Measurements from ENCODE around the gene ETDB.

DNA sequence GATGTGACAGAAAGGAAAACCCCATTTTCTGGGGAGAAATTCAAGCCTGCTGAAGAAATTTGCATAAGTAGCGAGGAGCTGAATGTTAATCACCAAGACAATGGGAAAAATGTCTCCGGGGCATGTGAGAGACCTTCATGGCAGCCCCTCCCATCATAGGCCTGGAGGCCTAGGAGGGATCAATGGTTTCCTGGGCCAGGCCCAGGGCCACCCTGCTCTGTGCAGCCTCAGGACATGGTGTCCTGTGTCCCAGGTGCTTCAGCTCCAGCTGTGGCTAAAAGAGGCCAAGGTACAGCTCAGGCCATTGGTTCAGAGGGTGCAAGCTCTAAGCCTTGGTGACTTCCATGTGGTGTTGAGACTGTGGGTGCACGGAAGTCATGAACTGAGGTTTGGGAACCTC, 31.2 kb downstream of the ETDB start:
- TF ChIP-seq GATA3 (IDR thresholded peaks at IDR 0.05; ENCODE audit: borderline replicate concordance) (no peak), HDAC2 (IDR thresholded peaks at IDR 0.05) (no peak), EP300 (IDR thresholded peaks at IDR 0.05) (no peak), JUNB (IDR thresholded peaks at IDR 0.05) (no peak), JUN (IDR thresholded peaks at IDR 0.05) (no peak), RFX5 (IDR thresholded peaks at IDR 0.05) (no peak)
- TF ChIP-seq, protein P1, sequence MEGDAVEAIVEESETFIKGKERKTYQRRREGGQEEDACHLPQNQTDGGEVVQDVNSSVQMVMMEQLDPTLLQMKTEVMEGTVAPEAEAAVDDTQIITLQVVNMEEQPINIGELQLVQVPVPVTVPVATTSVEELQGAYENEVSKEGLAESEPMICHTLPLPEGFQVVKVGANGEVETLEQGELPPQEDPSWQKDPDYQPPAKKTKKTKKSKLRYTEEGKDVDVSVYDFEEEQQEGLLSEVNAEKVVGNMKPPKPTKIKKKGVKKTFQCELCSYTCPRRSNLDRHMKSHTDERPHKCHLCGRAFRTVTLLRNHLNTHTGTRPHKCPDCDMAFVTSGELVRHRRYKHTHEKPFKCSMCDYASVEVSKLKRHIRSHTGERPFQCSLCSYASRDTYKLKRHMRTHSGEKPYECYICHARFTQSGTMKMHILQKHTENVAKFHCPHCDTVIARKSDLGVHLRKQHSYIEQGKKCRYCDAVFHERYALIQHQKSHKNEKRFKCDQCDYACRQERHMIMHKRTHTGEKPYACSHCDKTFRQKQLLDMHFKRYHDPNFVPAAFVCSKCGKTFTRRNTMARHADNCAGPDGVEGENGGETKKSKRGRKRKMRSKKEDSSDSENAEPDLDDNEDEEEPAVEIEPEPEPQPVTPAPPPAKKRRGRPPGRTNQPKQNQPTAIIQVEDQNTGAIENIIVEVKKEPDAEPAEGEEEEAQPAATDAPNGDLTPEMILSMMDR (IDR thresholded peaks at IDR 0.05), result no peak
- TF ChIP-seq, protein P2, sequence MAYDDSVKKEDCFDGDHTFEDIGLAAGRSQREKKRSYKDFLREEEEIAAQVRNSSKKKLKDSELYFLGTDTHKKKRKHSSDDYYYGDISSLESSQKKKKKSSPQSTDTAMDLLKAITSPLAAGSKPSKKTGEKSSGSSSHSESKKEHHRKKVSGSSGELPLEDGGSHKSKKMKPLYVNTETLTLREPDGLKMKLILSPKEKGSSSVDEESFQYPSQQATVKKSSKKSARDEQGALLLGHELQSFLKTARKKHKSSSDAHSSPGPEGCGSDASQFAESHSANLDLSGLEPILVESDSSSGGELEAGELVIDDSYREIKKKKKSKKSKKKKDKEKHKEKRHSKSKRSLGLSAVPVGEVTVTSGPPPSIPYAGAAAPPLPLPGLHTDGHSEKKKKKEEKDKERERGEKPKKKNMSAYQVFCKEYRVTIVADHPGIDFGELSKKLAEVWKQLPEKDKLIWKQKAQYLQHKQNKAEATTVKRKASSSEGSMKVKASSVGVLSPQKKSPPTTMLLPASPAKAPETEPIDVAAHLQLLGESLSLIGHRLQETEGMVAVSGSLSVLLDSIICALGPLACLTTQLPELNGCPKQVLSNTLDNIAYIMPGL (CRISPR knock-in tag; IDR thresholded peaks at IDR 0.05; ENCODE audit: borderline replicate concordance), result no peak
- TF ChIP-seq, protein P3, sequence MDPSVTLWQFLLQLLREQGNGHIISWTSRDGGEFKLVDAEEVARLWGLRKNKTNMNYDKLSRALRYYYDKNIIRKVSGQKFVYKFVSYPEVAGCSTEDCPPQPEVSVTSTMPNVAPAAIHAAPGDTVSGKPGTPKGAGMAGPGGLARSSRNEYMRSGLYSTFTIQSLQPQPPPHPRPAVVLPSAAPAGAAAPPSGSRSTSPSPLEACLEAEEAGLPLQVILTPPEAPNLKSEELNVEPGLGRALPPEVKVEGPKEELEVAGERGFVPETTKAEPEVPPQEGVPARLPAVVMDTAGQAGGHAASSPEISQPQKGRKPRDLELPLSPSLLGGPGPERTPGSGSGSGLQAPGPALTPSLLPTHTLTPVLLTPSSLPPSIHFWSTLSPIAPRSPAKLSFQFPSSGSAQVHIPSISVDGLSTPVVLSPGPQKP (IDR thresholded peaks at IDR 0.05; ENCODE audit: low read depth, low read length), result no peak
